GM23338 (cell line): Measurements from ENCODE around the gene DOK1. TPM values are rescaled to one million over a fixed set of nuclear protein-coding genes. Genes with fewer than 3 reads are reported as not detected.

Experiments
- ATAC-seq: fragments of 200-7000 bp; cut with Tn5 transposase; 3 replicates; pipeline ENCODE4 v1.9.1; 2020
- DNase-seq: peaks from one replicate; pipeline ENCODE4 v3.0.0-alpha.2; 2015; ENCODE audit warnings: low spot score
- H2AFZ ChIP-seq: fragments of 200-600 bp; sonication (generic); 2 replicates; pipeline ENCODE4 v1.8.0; 2016; ENCODE audit warnings: antibody characterized with exemption, mild to moderate bottlenecking, moderate library complexity
- H3F3A ChIP-seq: fragments of 200-600 bp; sonication (generic); replicated peaks from 2 replicates; pipeline ENCODE4 v1.8.0; 2017; ENCODE audit warnings: antibody characterized with exemption, mixed run types, low read depth
- H3K27ac ChIP-seq: fragments of 200-600 bp; sonication (generic); 2 replicates; pipeline ENCODE4 v1.6.1; 2016; ENCODE audit warnings: low read depth
- H3K27me3 ChIP-seq: fragments of 200-600 bp; sonication (generic); 2 replicates; pipeline ENCODE4 v1.8.0; 2016; ENCODE audit warnings: mild to moderate bottlenecking, mixed run types, moderate library complexity; ENCODE audit not compliant: insufficient read depth
- H3K36me3 ChIP-seq: fragments of 200-600 bp; sonication (generic); 2 replicates; pipeline ENCODE4 v1.8.0; 2016; ENCODE audit warnings: mild to moderate bottlenecking; ENCODE audit not compliant: insufficient read depth
- H3K4me1 ChIP-seq: fragments of 200-600 bp; sonication (generic); 2 replicates; pipeline ENCODE4 v1.8.0; 2016; ENCODE audit warnings: mild to moderate bottlenecking, moderate library complexity; ENCODE audit not compliant: insufficient read depth
- H3K4me2 ChIP-seq: fragments of 200-600 bp; sonication (generic); 2 replicates; pipeline ENCODE4 v1.7.1; 2017; ENCODE audit warnings: mixed run types
- H3K4me3 ChIP-seq: fragments of 200-600 bp; sonication (generic); 2 replicates; pipeline ENCODE4 v1.6.1; 2016; ENCODE audit warnings: mixed run types
- H3K79me2 ChIP-seq: fragments of 200-600 bp; sonication (generic); replicated peaks from 2 replicates; pipeline ENCODE4 v1.8.0; 2017; ENCODE audit warnings: mild to moderate bottlenecking; ENCODE audit not compliant: insufficient read depth
- H3K9me2 ChIP-seq: fragments of 200-600 bp; sonication (generic); 2 replicates; pipeline ENCODE4 v1.8.0; 2017; ENCODE audit not compliant: insufficient read depth
- H4K20me1 ChIP-seq: fragments of 200-600 bp; sonication (generic); replicated peaks from 2 replicates; pipeline ENCODE4 v1.8.0; 2017; ENCODE audit warnings: mild to moderate bottlenecking; ENCODE audit not compliant: insufficient read depth
- H3K27ac Mint-ChIP-seq: 2 replicates; pipeline ENCODE4 v1.8.0; 2020; ENCODE audit warnings: inconsistent platforms, mild to moderate bottlenecking, moderate library complexity, mixed read lengths
- H3K27me3 Mint-ChIP-seq: 3 replicates; pipeline ENCODE4 v1.8.0; 2022; ENCODE audit warnings: low read depth, mild to moderate bottlenecking, moderate library complexity, mixed read lengths, inconsistent platforms; ENCODE audit not compliant: insufficient read depth, poor library complexity
- H3K36me3 Mint-ChIP-seq: 3 replicates; pipeline ENCODE4 v1.8.0; 2021; ENCODE audit warnings: low read depth, mild to moderate bottlenecking, inconsistent platforms, moderate library complexity, mixed read lengths
- H3K4me1 Mint-ChIP-seq: 3 replicates; pipeline ENCODE4 v1.8.0; 2020; ENCODE audit warnings: mild to moderate bottlenecking, inconsistent platforms, mixed read lengths
- H3K4me3 Mint-ChIP-seq: 3 replicates; pipeline ENCODE4 v1.8.0; 2021; ENCODE audit warnings: moderate library complexity, mild to moderate bottlenecking, inconsistent platforms, mixed read lengths
- H3K9me3 Mint-ChIP-seq: 3 replicates; pipeline ENCODE4 v1.8.0; 2020; ENCODE audit warnings: moderate library complexity, mild to moderate bottlenecking, inconsistent platforms, mixed read lengths
- CTCF ChIP-seq, 2 experiments: fragments of 200-600 bp in 1 of 2; sonication (generic) in 1 of 2; conservative IDR thresholded peaks; 2 replicates each; pipeline versions ENCODE4 v1.5.1 to v1.6.1; 2016 to 2017; ENCODE audit warnings: antibody characterized with exemption in 2 of 2, low read depth in 2 of 2, mild to moderate bottlenecking in 2 of 2, moderate library complexity in 1 of 2
- ETS1 ChIP-seq: IDR thresholded peaks from 2 replicates; pipeline ENCODE4 v1.6.1; 2016; ENCODE audit warnings: antibody characterized with exemption
- JUNB ChIP-seq: IDR thresholded peaks from one replicate; pipeline ENCODE4 v1.6.1; 2016; ENCODE audit warnings: antibody characterized with exemption; ENCODE audit not compliant: unreplicated experiment
- NANOG ChIP-seq: IDR thresholded peaks from 2 replicates; pipeline ENCODE4 v1.6.1; 2016; ENCODE audit warnings: antibody characterized with exemption, borderline replicate concordance
- POLR2AphosphoS5 ChIP-seq: IDR thresholded peaks from 2 replicates; pipeline ENCODE4 v1.6.1; 2016; ENCODE audit warnings: antibody characterized with exemption, low read depth
- ZNF331 ChIP-seq: fragments of 250-450 bp; sonication (Bioruptor Pico); IDR thresholded peaks from 2 replicates; pipeline ENCODE4 v1.5.0; 2020; ENCODE audit warnings: low read depth, mild to moderate bottlenecking, moderate library complexity
- ZNF462 ChIP-seq: fragments of 250-450 bp; sonication (Bioruptor Pico); IDR thresholded peaks from 2 replicates; pipeline ENCODE4 v1.5.0; 2020; ENCODE audit warnings: mild to moderate bottlenecking, moderate library complexity
- polyA plus RNA-seq: library from polyadenylated mRNA; unstranded; fragments of >200 nt; fragmentation: Nextera tagmentation; extraction: Ambion mirVana; gene quantifications from 2 replicates; pipeline ENCODE4 v1.2.1, GENCODE V29; 2016
- total RNA-seq: library from RNA; depleted of rRNA; stranded (reverse); fragments of >200 nt; shearing (Covaris generic); gene quantifications from 2 replicates; pipeline ENCODE4 v1.2.3, GENCODE V29; 2014

DOK1 gene
- total and polyA plus RNA-seq, 2 experiments from 2014 or later, result 3.9 to 15.5 TPM

DNA sequence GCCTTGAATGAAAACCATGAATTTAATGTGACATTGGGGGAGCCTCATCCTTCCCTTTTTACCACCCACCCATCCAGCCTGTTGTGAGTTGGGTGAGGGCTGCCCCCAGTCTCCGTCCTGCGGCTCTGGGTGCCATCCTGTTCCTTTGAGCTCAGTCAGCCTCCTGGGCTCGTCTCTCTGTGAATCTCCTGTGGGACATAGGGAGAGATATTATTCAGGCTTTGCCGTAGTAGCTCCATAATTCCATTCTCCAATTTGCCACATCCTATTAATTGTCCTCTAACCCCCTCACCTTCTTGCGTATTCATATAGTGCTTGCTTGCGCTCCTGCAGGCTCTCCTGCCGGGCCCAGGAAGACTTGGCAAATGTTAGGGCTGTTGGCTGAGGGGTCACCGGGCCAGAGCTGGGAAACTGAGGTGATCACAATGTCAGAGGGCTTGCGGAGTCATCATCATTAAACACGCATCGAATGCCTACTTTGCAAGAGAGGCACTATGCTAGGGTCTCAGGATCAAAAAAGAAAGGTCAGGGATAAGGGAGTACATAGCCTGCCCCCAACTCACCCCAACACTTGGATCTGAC lies 27.8 kb upstream of the DOK1 start:
- Histone ChIP-seq H3K4me3 (no peak overlapping the region), H3K9me2 (no peaks in the 10 kb centered on the region), H3F3A (0 out of 2 replicates have a peak, but pooled peaks cover 12% of the 10 kb centered on the region), H3K4me1 (peaks cover 7% of the 10 kb centered on the region; the same call in 1 of the 2 replicates), H2AFZ (no peak overlapping the region), H4K20me1 (peaks cover 9% of the 10 kb centered on the region; the same call in 1 of the 2 replicates), H3K79me2 (peaks cover 18% of the 10 kb centered on the region), H3K27ac (no peak overlapping the region), H3K36me3 (peaks cover 11% of the 10 kb centered on the region), H3K4me2 (no peak overlapping the region), H3K27me3 (peaks cover 16% of the 10 kb centered on the region; the same call in 1 of the 2 replicates)
- peaks cover 37% of the 10 kb centered on the region for H3K36me3 Mint-ChIP-seq
- ATAC-seq (no peak), DNase-seq (no peak)
- peaks cover 29% of the 10 kb centered on the region for H3K27me3 Mint-ChIP-seq
- no peaks in the 10 kb centered on the region for H3K9me3 Mint-ChIP-seq
- peak overlapping the region; percentile 50; the same call in 1 of the 3 replicates for H3K4me3 Mint-ChIP-seq
- no peak overlapping the region for H3K27ac Mint-ChIP-seq
- peaks cover 19% of the 10 kb centered on the region for H3K4me1 Mint-ChIP-seq
- no peak for TF ChIP-seq ZNF462 (CRISPR knock-in tag)
- no peak for TF ChIP-seq ZNF331
- TF ChIP-seq POLR2AphosphoS5, result no peak
- no peak for TF ChIP-seq CTCF (conservative IDR thresholded peaks at IDR 0.05; ENCODE audit: low read depth in 2 of 2)
- no peak for TF ChIP-seq NANOG
- TF ChIP-seq ETS1, result no peak
- TF ChIP-seq JUNB, result no peak
